GM13976 (cell line): Measurements from ENCODE around the gene SLC25A26.

ENCODE experiments used
- DNase-seq: peaks from one replicate; pipeline ENCODE4 v3.0.0; 2012; ENCODE audit warnings: low spot score
- CTCF ChIP-seq: IDR thresholded peaks from 2 replicates; pipeline ENCODE4 v1.5.1; 2012; ENCODE audit warnings: borderline replicate concordance, mild to moderate bottlenecking; ENCODE audit not compliant: insufficient read depth; ENCODE audit errors: extremely low read depth, missing control alignments, control extremely low read depth
- in situ Hi-C: fragments of 300-500 bp; cut with MboI; formaldehyde crosslinking; loops from one replicate; pipeline ENCODE4 v1.12.0; 2022; ENCODE audit warnings: low sequenced_read_pairs, mixed read lengths, inconsistent platforms; ENCODE audit not compliant: unreplicated experiment

Gene SLC25A26

GRCh38 chr3:66411474-66411873 lies 190.7 kb downstream of the SLC25A26 start:
- DNase-seq, result no peak
- in situ Hi-C loops, result no loop called here
- TF ChIP-seq CTCF, result no peak

- DNase-seq, result no peak
- no peak for TF ChIP-seq CTCF
- in situ Hi-C loops, result no loop called here
These were observed 191.4 kb downstream of the SLC25A26 start for GRCh38 chr3:66411961-66412887.

- DNase-seq, result no peak
- TF ChIP-seq CTCF, result no peak
- in situ Hi-C loops, result no loop called here
These were observed 192.4 kb downstream of the SLC25A26 start for GRCh38 chr3:66413151-66413751.

GRCh38 chr3:66414846-66415245 lies 194.0 kb downstream of the SLC25A26 start:
- in situ Hi-C loops, result no loop called here
- no peak for DNase-seq
- TF ChIP-seq CTCF, result no peak

GRCh38 chr3:66415867-66416428 lies 195.1 kb downstream of the SLC25A26 start:
- TF ChIP-seq CTCF, result no peak
- no peak for DNase-seq
- in situ Hi-C loops, result no loop called here

- no peak for DNase-seq
- in situ Hi-C loops, result no loop called here
- TF ChIP-seq CTCF, result no peak
These were observed 195.9 kb downstream of the SLC25A26 start for GRCh38 chr3:66416556-66417304.
